Measurements from ENCODE around the gene BEAN1. TPM values are rescaled to one million over a fixed set of nuclear protein-coding genes. Genes with fewer than 3 reads are reported as not detected.

Gene BEAN1
- total and polyA plus RNA-seq, 9 of the 15 experiments (the other 6 are each of a cell fraction or from before 2014, with no cell fraction given), result not detected

DNA sequence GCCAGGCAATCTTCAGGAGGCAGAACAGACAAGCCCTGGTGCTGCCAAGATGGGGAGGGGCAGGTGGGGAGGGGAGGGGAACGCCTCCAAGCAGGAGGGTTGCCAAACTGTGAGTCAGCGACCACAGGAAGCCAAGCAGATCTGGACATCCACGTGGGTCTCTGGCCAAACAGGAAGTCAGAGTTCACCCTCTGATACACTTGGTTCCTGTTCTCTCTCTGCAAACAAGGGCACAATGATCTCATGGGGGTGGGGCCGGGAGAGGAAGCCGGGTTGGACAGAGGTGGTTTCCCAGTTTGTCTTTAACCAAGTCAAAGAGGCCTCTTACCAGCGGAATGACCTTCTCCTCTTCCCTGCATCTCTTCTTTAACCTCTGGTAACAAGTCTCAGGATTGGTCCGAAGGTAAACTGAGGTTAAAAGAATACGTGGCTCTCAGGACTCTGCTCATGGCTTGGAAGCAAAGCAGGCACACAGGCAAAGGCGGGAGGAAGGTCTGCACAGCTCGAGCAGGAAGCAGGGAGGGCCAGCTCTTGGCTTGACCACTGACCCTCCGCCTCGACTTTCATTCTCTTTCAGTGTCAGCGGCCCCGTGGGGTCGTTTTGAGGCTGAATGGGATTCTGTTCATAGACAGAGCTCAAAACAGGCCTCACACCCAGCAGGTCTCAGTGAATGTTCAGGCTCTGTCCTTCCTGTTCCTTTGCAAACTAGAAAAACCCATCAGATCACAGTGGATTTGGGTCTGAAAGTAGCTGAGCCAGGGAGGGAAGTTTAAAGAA lies 89.9 kb downstream of the BEAN1 start (continued):
- TF ChIP-seq, protein P1, sequence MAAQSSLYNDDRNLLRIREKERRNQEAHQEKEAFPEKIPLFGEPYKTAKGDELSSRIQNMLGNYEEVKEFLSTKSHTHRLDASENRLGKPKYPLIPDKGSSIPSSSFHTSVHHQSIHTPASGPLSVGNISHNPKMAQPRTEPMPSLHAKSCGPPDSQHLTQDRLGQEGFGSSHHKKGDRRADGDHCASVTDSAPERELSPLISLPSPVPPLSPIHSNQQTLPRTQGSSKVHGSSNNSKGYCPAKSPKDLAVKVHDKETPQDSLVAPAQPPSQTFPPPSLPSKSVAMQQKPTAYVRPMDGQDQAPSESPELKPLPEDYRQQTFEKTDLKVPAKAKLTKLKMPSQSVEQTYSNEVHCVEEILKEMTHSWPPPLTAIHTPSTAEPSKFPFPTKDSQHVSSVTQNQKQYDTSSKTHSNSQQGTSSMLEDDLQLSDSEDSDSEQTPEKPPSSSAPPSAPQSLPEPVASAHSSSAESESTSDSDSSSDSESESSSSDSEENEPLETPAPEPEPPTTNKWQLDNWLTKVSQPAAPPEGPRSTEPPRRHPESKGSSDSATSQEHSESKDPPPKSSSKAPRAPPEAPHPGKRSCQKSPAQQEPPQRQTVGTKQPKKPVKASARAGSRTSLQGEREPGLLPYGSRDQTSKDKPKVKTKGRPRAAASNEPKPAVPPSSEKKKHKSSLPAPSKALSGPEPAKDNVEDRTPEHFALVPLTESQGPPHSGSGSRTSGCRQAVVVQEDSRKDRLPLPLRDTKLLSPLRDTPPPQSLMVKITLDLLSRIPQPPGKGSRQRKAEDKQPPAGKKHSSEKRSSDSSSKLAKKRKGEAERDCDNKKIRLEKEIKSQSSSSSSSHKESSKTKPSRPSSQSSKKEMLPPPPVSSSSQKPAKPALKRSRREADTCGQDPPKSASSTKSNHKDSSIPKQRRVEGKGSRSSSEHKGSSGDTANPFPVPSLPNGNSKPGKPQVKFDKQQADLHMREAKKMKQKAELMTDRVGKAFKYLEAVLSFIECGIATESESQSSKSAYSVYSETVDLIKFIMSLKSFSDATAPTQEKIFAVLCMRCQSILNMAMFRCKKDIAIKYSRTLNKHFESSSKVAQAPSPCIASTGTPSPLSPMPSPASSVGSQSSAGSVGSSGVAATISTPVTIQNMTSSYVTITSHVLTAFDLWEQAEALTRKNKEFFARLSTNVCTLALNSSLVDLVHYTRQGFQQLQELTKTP (IDR thresholded peaks at IDR 0.05; ENCODE audit: low read depth in 1 of 2, partially characterized antibody in 2 of 2), result peak; percentile 34 to 45
- TF ChIP-seq ZNF696 (CRISPR knock-in tag; conservative IDR thresholded peaks at IDR 0.05), result no peak
- TF ChIP-seq MEF2A (IDR thresholded peaks at IDR 0.05; ENCODE audit: control insufficient read depth, low read depth, low read length), result no peak
- no peak for TF ChIP-seq ZNF75A (CRISPR knock-in tag; IDR thresholded peaks at IDR 0.05)
- TF ChIP-seq, protein P2, sequence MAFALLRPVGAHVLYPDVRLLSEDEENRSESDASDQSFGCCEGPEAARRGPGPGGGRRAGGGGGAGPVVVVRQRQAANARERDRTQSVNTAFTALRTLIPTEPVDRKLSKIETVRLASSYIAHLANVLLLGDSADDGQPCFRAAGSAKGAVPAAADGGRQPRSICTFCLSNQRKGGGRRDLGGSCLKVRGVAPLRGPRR (CRISPR knock-in tag; IDR thresholded peaks at IDR 0.05), result no peak
- no peak for TF ChIP-seq MCM7 (IDR thresholded peaks at IDR 0.05)
- TF ChIP-seq PCBP2 (IDR thresholded peaks at IDR 0.05; ENCODE audit: low read depth, low read length, poor library complexity, severe bottlenecking), result no peak
- TF ChIP-seq HEY1 (CRISPR knock-in tag; IDR thresholded peaks at IDR 0.05; ENCODE audit: borderline replicate concordance), result no peak
- no peak for TF ChIP-seq SRSF9 (IDR thresholded peaks at IDR 0.05; ENCODE audit: borderline replicate concordance, low read depth, low read length)
- TF ChIP-seq, protein P3, sequence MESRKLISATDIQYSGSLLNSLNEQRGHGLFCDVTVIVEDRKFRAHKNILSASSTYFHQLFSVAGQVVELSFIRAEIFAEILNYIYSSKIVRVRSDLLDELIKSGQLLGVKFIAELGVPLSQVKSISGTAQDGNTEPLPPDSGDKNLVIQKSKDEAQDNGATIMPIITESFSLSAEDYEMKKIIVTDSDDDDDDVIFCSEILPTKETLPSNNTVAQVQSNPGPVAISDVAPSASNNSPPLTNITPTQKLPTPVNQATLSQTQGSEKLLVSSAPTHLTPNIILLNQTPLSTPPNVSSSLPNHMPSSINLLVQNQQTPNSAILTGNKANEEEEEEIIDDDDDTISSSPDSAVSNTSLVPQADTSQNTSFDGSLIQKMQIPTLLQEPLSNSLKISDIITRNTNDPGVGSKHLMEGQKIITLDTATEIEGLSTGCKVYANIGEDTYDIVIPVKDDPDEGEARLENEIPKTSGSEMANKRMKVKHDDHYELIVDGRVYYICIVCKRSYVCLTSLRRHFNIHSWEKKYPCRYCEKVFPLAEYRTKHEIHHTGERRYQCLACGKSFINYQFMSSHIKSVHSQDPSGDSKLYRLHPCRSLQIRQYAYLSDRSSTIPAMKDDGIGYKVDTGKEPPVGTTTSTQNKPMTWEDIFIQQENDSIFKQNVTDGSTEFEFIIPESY (CRISPR knock-in tag; IDR thresholded peaks at IDR 0.05), result no peak
- TF ChIP-seq, protein P4, sequence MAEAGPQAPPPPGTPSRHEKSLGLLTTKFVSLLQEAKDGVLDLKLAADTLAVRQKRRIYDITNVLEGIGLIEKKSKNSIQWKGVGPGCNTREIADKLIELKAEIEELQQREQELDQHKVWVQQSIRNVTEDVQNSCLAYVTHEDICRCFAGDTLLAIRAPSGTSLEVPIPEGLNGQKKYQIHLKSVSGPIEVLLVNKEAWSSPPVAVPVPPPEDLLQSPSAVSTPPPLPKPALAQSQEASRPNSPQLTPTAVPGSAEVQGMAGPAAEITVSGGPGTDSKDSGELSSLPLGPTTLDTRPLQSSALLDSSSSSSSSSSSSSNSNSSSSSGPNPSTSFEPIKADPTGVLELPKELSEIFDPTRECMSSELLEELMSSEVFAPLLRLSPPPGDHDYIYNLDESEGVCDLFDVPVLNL (CRISPR knock-in tag; IDR thresholded peaks at IDR 0.05; ENCODE audit: low read depth), result no peak
- no peak for TF ChIP-seq ZNF561 (CRISPR knock-in tag; conservative IDR thresholded peaks at IDR 0.05)
- TF ChIP-seq SRSF3 (IDR thresholded peaks at IDR 0.05; ENCODE audit: insufficient read depth, low read length), result no peak
- no peak for TF ChIP-seq DNMT1 (IDR thresholded peaks at IDR 0.05)
- 0 out of 2 replicates have a peak, but pooled peaks have one; percentile 47 for TF ChIP-seq CREM (IDR thresholded peaks at IDR 0.05; ENCODE audit: low read depth)
- TF ChIP-seq, protein P5, sequence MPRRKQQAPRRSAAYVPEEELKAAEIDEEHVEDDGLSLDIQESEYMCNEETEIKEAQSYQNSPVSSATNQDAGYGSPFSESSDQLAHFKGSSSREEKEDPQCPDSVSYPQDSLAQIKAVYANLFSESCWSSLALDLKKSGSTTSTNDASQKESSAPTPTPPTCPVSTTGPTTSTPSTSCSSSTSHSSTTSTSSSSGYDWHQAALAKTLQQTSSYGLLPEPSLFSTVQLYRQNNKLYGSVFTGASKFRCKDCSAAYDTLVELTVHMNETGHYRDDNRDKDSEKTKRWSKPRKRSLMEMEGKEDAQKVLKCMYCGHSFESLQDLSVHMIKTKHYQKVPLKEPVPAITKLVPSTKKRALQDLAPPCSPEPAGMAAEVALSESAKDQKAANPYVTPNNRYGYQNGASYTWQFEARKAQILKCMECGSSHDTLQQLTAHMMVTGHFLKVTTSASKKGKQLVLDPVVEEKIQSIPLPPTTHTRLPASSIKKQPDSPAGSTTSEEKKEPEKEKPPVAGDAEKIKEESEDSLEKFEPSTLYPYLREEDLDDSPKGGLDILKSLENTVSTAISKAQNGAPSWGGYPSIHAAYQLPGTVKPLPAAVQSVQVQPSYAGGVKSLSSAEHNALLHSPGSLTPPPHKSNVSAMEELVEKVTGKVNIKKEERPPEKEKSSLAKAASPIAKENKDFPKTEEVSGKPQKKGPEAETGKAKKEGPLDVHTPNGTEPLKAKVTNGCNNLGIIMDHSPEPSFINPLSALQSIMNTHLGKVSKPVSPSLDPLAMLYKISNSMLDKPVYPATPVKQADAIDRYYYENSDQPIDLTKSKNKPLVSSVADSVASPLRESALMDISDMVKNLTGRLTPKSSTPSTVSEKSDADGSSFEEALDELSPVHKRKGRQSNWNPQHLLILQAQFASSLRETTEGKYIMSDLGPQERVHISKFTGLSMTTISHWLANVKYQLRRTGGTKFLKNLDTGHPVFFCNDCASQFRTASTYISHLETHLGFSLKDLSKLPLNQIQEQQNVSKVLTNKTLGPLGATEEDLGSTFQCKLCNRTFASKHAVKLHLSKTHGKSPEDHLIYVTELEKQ (CRISPR knock-in tag; IDR thresholded peaks at IDR 0.05), result no peak

All from K562 (cell line).